Thyroid gland (tissue), 4 donors: Measurements from ENCODE around the gene ELFN2. TPM values are rescaled to one million over a fixed set of nuclear protein-coding genes. Genes with fewer than 3 reads are reported as not detected.
A peak's percentile ranks its signal among the peaks of the same experiment; 100 is the strongest.

ENCODE experiments used
- DNase-seq, 2 donors: peaks; one replicate each; pipeline ENCODE4 v3.0.0-alpha.2; 2019
- H3K27ac ChIP-seq, 3 donors: fragments of 200-600 bp; sonication (generic); 1 replicate in 2 of 3; 2 replicates in 1 of 3; pipeline ENCODE4 v1.5.1; 2016 to 2019; ENCODE audit warnings: mild to moderate bottlenecking in 1 of 3, moderate library complexity in 1 of 3
- H3K27me3 ChIP-seq: fragments of 200-600 bp; sonication (generic); one replicate; pipeline ENCODE4 v1.5.1; 2019
- H3K36me3 ChIP-seq, 2 donors: fragments of 200-600 bp; sonication (generic); one replicate each; pipeline ENCODE4 v1.5.1; 2016 to 2019
- H3K4me1 ChIP-seq, 2 donors: fragments of 200-600 bp; sonication (generic); one replicate each; pipeline ENCODE4 v1.5.1; 2017 to 2019
- H3K4me3 ChIP-seq, 3 donors: fragments of 200-600 bp; sonication (generic); replicated peaks in 1 of 3; 1 replicate in 2 of 3; 2 replicates in 1 of 3; pipeline ENCODE4 v1.5.1; 2016; ENCODE audit warnings: mild to moderate bottlenecking in 1 of 3
- H3K9me3 ChIP-seq: fragments of 200-600 bp; sonication (generic); one replicate; pipeline ENCODE4 v1.5.1; 2017
- CTCF ChIP-seq, 6 experiments: fragments of 200-600 bp in 3 of 6; fragments of 450-650 bp in 3 of 6; sonication (generic) in 3 of 6; IDR thresholded peaks; one replicate each; pipeline ENCODE4 v1.5.1; 2016 to 2019; ENCODE audit warnings: antibody characterized with exemption in 6 of 6, mild to moderate bottlenecking in 2 of 6, inconsistent platforms in 1 of 6, moderate library complexity in 1 of 6
- POLR2A ChIP-seq, 2 donors: fragments of 450-650 bp; IDR thresholded peaks; one replicate each; pipeline ENCODE4 v1.6.1; 2017; ENCODE audit warnings: antibody characterized with exemption in 2 of 2, mild to moderate bottlenecking in 2 of 2, moderate library complexity in 1 of 2
- WGBS, 2 donors: methylation state at CpG; one replicate each; pipeline ENCODE4 v1.1.5; 2017; 5-methylcytosine and 5-hydroxymethylcytosine counted together
- intact Hi-C: fragments of 100-400 bp; cut with DNase I; formaldehyde crosslinking; loops from one replicate; pipeline ENCODE4 v1.15.1; 2023
- total RNA-seq, 4 donors: library from RNA; depleted of rRNA; stranded (reverse); fragments of >200 nt; gene quantifications; one replicate each; pipeline ENCODE4 v1.2.3, GENCODE V29; 2016

Gene ELFN2
- total RNA-seq, 4 donors from 2014 or later: 0.05 TPM; not detected in 3

DNA sequence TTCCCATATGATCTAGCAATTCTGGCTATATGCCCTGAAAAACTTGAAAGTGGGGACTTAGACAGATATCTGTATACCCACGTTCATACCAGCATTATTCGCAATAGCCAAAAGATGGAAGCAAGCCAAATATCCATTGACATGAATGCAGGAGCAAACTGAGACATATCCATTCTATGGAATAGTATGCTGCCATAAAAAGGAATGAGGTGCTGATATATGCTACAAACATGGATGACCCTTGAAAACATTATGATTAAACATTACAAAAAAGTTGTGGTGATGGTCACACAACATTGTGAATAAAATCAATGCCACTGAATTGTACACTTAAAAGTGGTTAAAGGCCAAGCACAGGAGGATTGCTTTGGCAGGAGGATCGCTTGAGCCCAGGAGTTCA, 33.4 kb upstream of the ELFN2 start:
- WGBS, 2 donors: 87 to 91% methylated on average over 3 of the region's 3 CpGs
- TF ChIP-seq CTCF (IDR thresholded peaks at IDR 0.05) (no peak), POLR2A (IDR thresholded peaks at IDR 0.05) (no peak)
- intact Hi-C loops: no loop called here
- no peaks in the 10 kb centered on the region for H3K4me1 ChIP-seq
- no peak overlapping the region for H3K4me3 ChIP-seq
- H3K27ac ChIP-seq: no peak overlapping the region
- no peaks in the 10 kb centered on the region for H3K27me3 ChIP-seq
- no peaks in the 10 kb centered on the region for H3K9me3 ChIP-seq
- DNase-seq: no peak
- no peaks in the 10 kb centered on the region for H3K36me3 ChIP-seq

- 72 to 76% methylated on average over 9 of the region's 9 CpGs for WGBS, 2 donors
- no peak for DNase-seq
- intact Hi-C loops: loop anchor here (5.0 kb wide), 1 partner anchor 142 kb away; no protein-coding TSS in a partner anchor
- H3K4me3 ChIP-seq: no peak overlapping the region
- no peaks in the 10 kb centered on the region for H3K36me3 ChIP-seq
- TF ChIP-seq POLR2A (IDR thresholded peaks at IDR 0.05) (no peak), CTCF (IDR thresholded peaks at IDR 0.05) (no peak)
- peaks cover 5 to 8% of the 10 kb centered on the region in 2 donors for H3K4me1 ChIP-seq
- no peak overlapping the region for H3K27ac ChIP-seq
- no peaks in the 10 kb centered on the region for H3K9me3 ChIP-seq
- no peaks in the 10 kb centered on the region for H3K27me3 ChIP-seq
Measured at GRCh38 chr22:37459206-37459605, 31.9 kb upstream of the ELFN2 start.

DNA sequence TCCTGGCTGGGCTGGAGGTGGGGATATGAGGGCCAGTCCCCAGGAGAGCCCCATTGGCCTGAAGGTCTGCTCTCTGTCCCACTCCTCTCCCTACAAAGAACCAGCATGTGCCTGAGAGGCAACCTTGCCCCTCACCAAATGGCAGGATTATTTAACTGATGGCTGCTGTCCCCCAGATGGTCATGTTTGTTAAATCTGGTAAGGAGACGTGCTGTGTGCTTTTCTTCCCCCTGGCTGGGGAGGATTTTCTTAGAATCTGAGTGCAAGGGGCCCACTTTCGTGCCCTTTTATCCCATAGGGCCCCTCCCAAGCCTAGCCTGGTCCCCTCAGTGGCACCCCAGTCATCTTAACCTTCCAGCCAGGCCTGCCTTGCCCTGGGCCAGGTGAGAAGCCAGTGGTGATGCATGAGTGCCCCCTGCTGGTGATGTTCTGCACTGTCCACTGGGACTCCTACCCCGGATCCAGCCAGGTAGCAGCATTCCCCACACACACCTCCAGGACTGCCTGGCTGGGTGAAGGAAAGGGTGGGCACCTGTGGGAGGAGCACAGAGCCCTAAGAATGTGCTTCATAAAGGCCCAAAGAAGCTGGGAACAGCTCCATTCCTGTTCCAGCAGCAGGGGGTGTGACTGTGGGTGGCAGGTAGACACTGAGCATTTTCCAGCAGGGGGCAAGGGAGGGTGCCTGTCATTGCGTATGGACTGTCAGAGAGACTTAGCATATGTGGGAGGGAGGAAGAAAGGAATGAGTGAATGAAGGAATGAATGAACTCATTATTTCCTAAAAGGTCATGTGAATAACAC, 30.0 kb upstream of the ELFN2 start:
- peak; percentile 49 to 60 for DNase-seq
- no peak overlapping the region for H3K27ac ChIP-seq
- intact Hi-C loops: loop anchor here (5.0 kb wide), 1 partner anchor 140 kb away; no protein-coding TSS in a partner anchor
- H3K9me3 ChIP-seq: no peaks in the 10 kb centered on the region
- TF ChIP-seq POLR2A (IDR thresholded peaks at IDR 0.05): no peak
- TF ChIP-seq CTCF (IDR thresholded peaks at IDR 0.05): peak in 5 of 6 experiments; percentile 41 to 69 (median 53)
- H3K36me3 ChIP-seq: no peaks in the 10 kb centered on the region
- no peak overlapping the region for H3K4me3 ChIP-seq
- 45 to 46% methylated on average over 4 of the region's 4 CpGs for WGBS, 2 donors
- H3K27me3 ChIP-seq: no peaks in the 10 kb centered on the region
- H3K4me1 ChIP-seq: peaks cover 5 to 8% of the 10 kb centered on the region in 2 donors

GRCh38 chr22:37456346-37456745, 29.1 kb upstream of the ELFN2 start:
- Histone ChIP-seq H3K4me1 (peaks cover 5 to 8% of the 10 kb centered on the region in 2 donors), H3K27ac (no peak overlapping the region), H3K4me3 (no peak overlapping the region), H3K36me3 (no peaks in the 10 kb centered on the region), H3K9me3 (no peaks in the 10 kb centered on the region), H3K27me3 (no peaks in the 10 kb centered on the region)
- no peak for DNase-seq
- WGBS, 2 donors: 75 to 77% methylated on average over 17 of the region's 17 CpGs
- intact Hi-C loops: loop anchor here (5.0 kb wide), 1 partner anchor 139 kb away; no protein-coding TSS in a partner anchor
- TF ChIP-seq CTCF (IDR thresholded peaks at IDR 0.05): no peak

DNA sequence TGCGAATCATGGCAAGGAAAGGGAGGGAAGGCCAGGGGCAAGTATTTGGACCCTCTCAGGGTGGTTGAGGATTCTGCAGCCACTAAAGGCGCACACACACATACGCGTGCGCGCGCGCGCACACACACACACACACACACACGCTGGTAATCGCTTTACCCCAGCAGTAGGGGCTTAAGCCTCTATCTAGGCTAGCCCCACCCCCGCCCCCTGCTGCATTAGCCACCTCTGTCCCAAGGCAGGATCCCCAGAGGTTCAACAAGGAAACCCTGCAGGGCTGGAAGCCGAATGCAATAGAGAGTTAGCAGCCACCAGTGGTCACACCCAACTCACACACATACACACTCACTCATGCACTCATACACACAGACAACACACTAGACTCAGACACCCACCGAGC, 28.6 kb upstream of the ELFN2 start:
- Histone ChIP-seq H3K4me3 (no peak overlapping the region), H3K9me3 (no peaks in the 10 kb centered on the region), H3K36me3 (no peaks in the 10 kb centered on the region), H3K4me1 (peaks cover 5 to 8% of the 10 kb centered on the region in 2 donors), H3K27me3 (no peaks in the 10 kb centered on the region), H3K27ac (no peak overlapping the region)
- TF ChIP-seq CTCF (IDR thresholded peaks at IDR 0.05) (no peak), POLR2A (IDR thresholded peaks at IDR 0.05) (no peak)
- DNase-seq: no peak
- intact Hi-C loops: loop anchor here (5.0 kb wide), 1 partner anchor 139 kb away; no protein-coding TSS in a partner anchor
- 62 to 75% methylated on average over 5 to 14 of the region's 14 CpGs for WGBS, 2 donors
